MM.1S (cell line): Measurements from ENCODE around the gene UBE2J2.

Experiments
- EZH2phosphoT487 ChIP-seq: fragments of 300-600 bp; sonication (generic); IDR thresholded peaks from 2 replicates; pipeline ENCODE4 v1.6.1; 2018; ENCODE audit warnings: antibody characterized with exemption, low read length
- TF ChIP-seq, protein P1 (sequence below): fragments of 300-600 bp; sonication (generic); IDR thresholded peaks from 2 replicates; pipeline ENCODE4 v1.5.1; 2016; ENCODE audit warnings: antibody characterized with exemption, low read length, mixed read lengths

- TF ChIP-seq, protein P1, sequence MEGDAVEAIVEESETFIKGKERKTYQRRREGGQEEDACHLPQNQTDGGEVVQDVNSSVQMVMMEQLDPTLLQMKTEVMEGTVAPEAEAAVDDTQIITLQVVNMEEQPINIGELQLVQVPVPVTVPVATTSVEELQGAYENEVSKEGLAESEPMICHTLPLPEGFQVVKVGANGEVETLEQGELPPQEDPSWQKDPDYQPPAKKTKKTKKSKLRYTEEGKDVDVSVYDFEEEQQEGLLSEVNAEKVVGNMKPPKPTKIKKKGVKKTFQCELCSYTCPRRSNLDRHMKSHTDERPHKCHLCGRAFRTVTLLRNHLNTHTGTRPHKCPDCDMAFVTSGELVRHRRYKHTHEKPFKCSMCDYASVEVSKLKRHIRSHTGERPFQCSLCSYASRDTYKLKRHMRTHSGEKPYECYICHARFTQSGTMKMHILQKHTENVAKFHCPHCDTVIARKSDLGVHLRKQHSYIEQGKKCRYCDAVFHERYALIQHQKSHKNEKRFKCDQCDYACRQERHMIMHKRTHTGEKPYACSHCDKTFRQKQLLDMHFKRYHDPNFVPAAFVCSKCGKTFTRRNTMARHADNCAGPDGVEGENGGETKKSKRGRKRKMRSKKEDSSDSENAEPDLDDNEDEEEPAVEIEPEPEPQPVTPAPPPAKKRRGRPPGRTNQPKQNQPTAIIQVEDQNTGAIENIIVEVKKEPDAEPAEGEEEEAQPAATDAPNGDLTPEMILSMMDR: no peak
- no peak for TF ChIP-seq EZH2phosphoT487
These were observed 19.0 kb downstream of the UBE2J2 start for GRCh38 chr1:1254667-1254998.
